MG63 (cell line): Measurements from ENCODE around the gene ABCA12. TPM values are rescaled to one million over a fixed set of nuclear protein-coding genes. Genes with fewer than 3 reads are reported as not detected.

Experiments used
- DNase-seq: peaks from one replicate; pipeline ENCODE4 v3.0.0-alpha.2; 2020
- H3K27me3 ChIP-seq: fragments of 250-450 bp; sonication (Bioruptor Pico); 2 replicates; pipeline ENCODE4 v1.5.1; 2020; ENCODE audit warnings: mild to moderate bottlenecking, moderate library complexity
- H3K36me3 ChIP-seq: fragments of 250-450 bp; sonication (Bioruptor Pico); 2 replicates; pipeline ENCODE4 v1.5.1; 2020; ENCODE audit warnings: mild to moderate bottlenecking, moderate library complexity
- H3K4me3 ChIP-seq: fragments of 250-450 bp; sonication (Bioruptor Pico); 2 replicates; pipeline ENCODE4 v1.5.1; 2020; ENCODE audit warnings: mild to moderate bottlenecking, moderate library complexity
- H3K9me3 ChIP-seq: fragments of 250-450 bp; sonication (Bioruptor Pico); 2 replicates; pipeline ENCODE4 v1.5.1; 2020; ENCODE audit warnings: mild to moderate bottlenecking, moderate library complexity
- total RNA-seq: library from RNA; depleted of rRNA; stranded (reverse); fragments of >200 nt; shearing (Covaris generic); gene quantifications from 2 replicates; pipeline ENCODE4 v1.2.3, GENCODE V29; 2014; ENCODE audit warnings: low replicate concordance

Gene ABCA12
- total RNA-seq, 1 experiment from 2014 or later, result not detected

GRCh38 chr2:215071676-215072075, 66.8 kb downstream of the ABCA12 start:
- Histone ChIP-seq H3K27me3 (no peaks in the 10 kb centered on the region), H3K4me3 (no peak overlapping the region), H3K9me3 (no peaks in the 10 kb centered on the region), H3K36me3 (no peaks in the 10 kb centered on the region)
- no peak for DNase-seq

- Histone ChIP-seq H3K4me3 (no peak overlapping the region), H3K27me3 (no peaks in the 10 kb centered on the region), H3K36me3 (no peaks in the 10 kb centered on the region), H3K9me3 (no peaks in the 10 kb centered on the region)
- no peak for DNase-seq
These were observed 70.0 kb downstream of the ABCA12 start for GRCh38 chr2:215068399-215068798.

GRCh38 chr2:215066124-215066523, 72.3 kb downstream of the ABCA12 start:
- H3K27me3 ChIP-seq, result no peaks in the 10 kb centered on the region
- no peaks in the 10 kb centered on the region for H3K9me3 ChIP-seq
- no peak overlapping the region for H3K4me3 ChIP-seq
- DNase-seq, result no peak
- no peaks in the 10 kb centered on the region for H3K36me3 ChIP-seq

- no peaks in the 10 kb centered on the region for H3K36me3 ChIP-seq
- no peak for DNase-seq
- no peak overlapping the region for H3K4me3 ChIP-seq
- H3K9me3 ChIP-seq, result no peaks in the 10 kb centered on the region
- H3K27me3 ChIP-seq, result no peaks in the 10 kb centered on the region
These were observed 74.9 kb downstream of the ABCA12 start for GRCh38 chr2:215063526-215063925.

- H3K27me3 ChIP-seq, result no peaks in the 10 kb centered on the region
- no peaks in the 10 kb centered on the region for H3K9me3 ChIP-seq
- DNase-seq, result no peak
- H3K36me3 ChIP-seq, result no peaks in the 10 kb centered on the region
- no peak overlapping the region for H3K4me3 ChIP-seq
These were observed 77.4 kb downstream of the ABCA12 start for GRCh38 chr2:215060861-215061536.

- H3K27me3 ChIP-seq, result no peaks in the 10 kb centered on the region
- no peak for DNase-seq
- H3K9me3 ChIP-seq, result no peaks in the 10 kb centered on the region
- no peak overlapping the region for H3K4me3 ChIP-seq
- H3K36me3 ChIP-seq, result no peaks in the 10 kb centered on the region
These were observed 78.7 kb downstream of the ABCA12 start for GRCh38 chr2:215059724-215060123.

- Histone ChIP-seq H3K9me3 (no peaks in the 10 kb centered on the region), H3K4me3 (no peak overlapping the region), H3K36me3 (no peaks in the 10 kb centered on the region), H3K27me3 (no peaks in the 10 kb centered on the region)
- DNase-seq, result no peak
These were observed 82.5 kb downstream of the ABCA12 start for GRCh38 chr2:215055891-215056290.

GRCh38 chr2:215052810-215053209, 85.6 kb downstream of the ABCA12 start:
- H3K36me3 ChIP-seq, result no peaks in the 10 kb centered on the region
- no peak for DNase-seq
- H3K9me3 ChIP-seq, result no peaks in the 10 kb centered on the region
- no peaks in the 10 kb centered on the region for H3K27me3 ChIP-seq
- H3K4me3 ChIP-seq, result no peak overlapping the region

GRCh38 chr2:215052404-215052803, 86.0 kb downstream of the ABCA12 start:
- no peaks in the 10 kb centered on the region for H3K9me3 ChIP-seq
- no peaks in the 10 kb centered on the region for H3K36me3 ChIP-seq
- no peaks in the 10 kb centered on the region for H3K27me3 ChIP-seq
- DNase-seq, result no peak
- H3K4me3 ChIP-seq, result no peak overlapping the region

GRCh38 chr2:215049341-215049740, 89.1 kb downstream of the ABCA12 start:
- Histone ChIP-seq H3K9me3 (no peaks in the 10 kb centered on the region), H3K36me3 (no peaks in the 10 kb centered on the region), H3K27me3 (no peaks in the 10 kb centered on the region), H3K4me3 (no peak overlapping the region)
- no peak for DNase-seq

GRCh38 chr2:215038421-215038820, 100.0 kb downstream of the ABCA12 start:
- no peak for DNase-seq
- no peaks in the 10 kb centered on the region for H3K9me3 ChIP-seq
- no peaks in the 10 kb centered on the region for H3K36me3 ChIP-seq
- no peak overlapping the region for H3K4me3 ChIP-seq
- H3K27me3 ChIP-seq, result no peaks in the 10 kb centered on the region

GRCh38 chr2:215036314-215036713, 102.1 kb downstream of the ABCA12 start:
- H3K4me3 ChIP-seq, result no peak overlapping the region
- H3K27me3 ChIP-seq, result no peaks in the 10 kb centered on the region
- DNase-seq, result no peak
- H3K36me3 ChIP-seq, result no peaks in the 10 kb centered on the region
- H3K9me3 ChIP-seq, result no peaks in the 10 kb centered on the region

GRCh38 chr2:215034154-215034553, 104.3 kb downstream of the ABCA12 start:
- Histone ChIP-seq H3K27me3 (no peaks in the 10 kb centered on the region), H3K36me3 (no peaks in the 10 kb centered on the region), H3K9me3 (no peaks in the 10 kb centered on the region), H3K4me3 (no peak overlapping the region)
- DNase-seq, result no peak

- DNase-seq, result no peak
These were observed 106.3 kb downstream of the ABCA12 start for GRCh38 chr2:215032153-215032552.

GRCh38 chr2:215031321-215031720, 107.1 kb downstream of the ABCA12 start:
- DNase-seq, result no peak
- Histone ChIP-seq H3K36me3 (no peaks in the 10 kb centered on the region), H3K27me3 (no peaks in the 10 kb centered on the region), H3K4me3 (no peak overlapping the region), H3K9me3 (no peaks in the 10 kb centered on the region)

More at GRCh38 chr2:215032153-215032552, 106.3 kb downstream of the ABCA12 start:
- Histone ChIP-seq H3K27me3 (no peaks in the 10 kb centered on the region), H3K36me3 (no peaks in the 10 kb centered on the region), H3K9me3 (no peaks in the 10 kb centered on the region), H3K4me3 (no peak overlapping the region)

- no peaks in the 10 kb centered on the region for H3K36me3 ChIP-seq
- DNase-seq, result no peak
- no peaks in the 10 kb centered on the region for H3K27me3 ChIP-seq
- no peak overlapping the region for H3K4me3 ChIP-seq
- no peaks in the 10 kb centered on the region for H3K9me3 ChIP-seq
These were observed 108.5 kb downstream of the ABCA12 start for GRCh38 chr2:215029936-215030335.

GRCh38 chr2:215028231-215028630, 110.2 kb downstream of the ABCA12 start:
- H3K4me3 ChIP-seq, result no peak overlapping the region
- peak; percentile 9 for DNase-seq
- no peaks in the 10 kb centered on the region for H3K36me3 ChIP-seq
- H3K27me3 ChIP-seq, result no peaks in the 10 kb centered on the region
- H3K9me3 ChIP-seq, result no peaks in the 10 kb centered on the region

GRCh38 chr2:215027779-215028178, 110.6 kb downstream of the ABCA12 start:
- H3K4me3 ChIP-seq, result no peak overlapping the region
- DNase-seq, result no peak
- no peaks in the 10 kb centered on the region for H3K36me3 ChIP-seq
- no peaks in the 10 kb centered on the region for H3K9me3 ChIP-seq
- H3K27me3 ChIP-seq, result no peaks in the 10 kb centered on the region

- H3K27me3 ChIP-seq, result no peaks in the 10 kb centered on the region
- no peak for DNase-seq
- H3K36me3 ChIP-seq, result no peaks in the 10 kb centered on the region
- H3K4me3 ChIP-seq, result no peak overlapping the region
- H3K9me3 ChIP-seq, result no peaks in the 10 kb centered on the region
These were observed 115.5 kb downstream of the ABCA12 start for GRCh38 chr2:215022910-215023309.
